Kidney epithelial cell (primary cell): ENCODE results near the gene CCR7. TPM values are rescaled to one million over a fixed set of nuclear protein-coding genes. Genes with fewer than 3 reads are reported as not detected.
A peak's percentile ranks its signal among the peaks of the same experiment; 100 is the strongest.

ENCODE experiments used
- DNase-seq: peaks from one replicate; pipeline ENCODE4 v3.0.0-alpha.2; 2010; ENCODE audit warnings: low read depth
- H3K27me3 ChIP-seq: 2 replicates; pipeline ENCODE4 v1.6.0; 2011; ENCODE audit warnings: low read length; ENCODE audit not compliant: control insufficient read depth, insufficient read depth
- H3K36me3 ChIP-seq: 2 replicates; pipeline ENCODE4 v1.5.1; 2011; ENCODE audit warnings: low read length; ENCODE audit not compliant: control insufficient read depth, insufficient read depth
- H3K4me3 ChIP-seq: 2 replicates; pipeline ENCODE4 v1.5.1; 2011; ENCODE audit warnings: low read depth, mild to moderate bottlenecking, control low read depth, low read length
- total RNA-seq: library from RNA; depleted of rRNA; stranded (reverse); fragments of >200 nt; gene quantifications from 2 replicates; pipeline ENCODE4 v1.2.3, GENCODE V29; 2015
- TF ChIP-seq, protein P1 (sequence below): IDR thresholded peaks from 2 replicates; pipeline ENCODE4 v1.5.1; 2011; ENCODE audit warnings: mild to moderate bottlenecking, moderate library complexity, low read length, control low read depth, inconsistent platforms; ENCODE audit not compliant: insufficient read depth, poor library complexity, severe bottlenecking

The CCR7 gene
- total RNA-seq, 1 donor from 2014 or later: not detected

DNA sequence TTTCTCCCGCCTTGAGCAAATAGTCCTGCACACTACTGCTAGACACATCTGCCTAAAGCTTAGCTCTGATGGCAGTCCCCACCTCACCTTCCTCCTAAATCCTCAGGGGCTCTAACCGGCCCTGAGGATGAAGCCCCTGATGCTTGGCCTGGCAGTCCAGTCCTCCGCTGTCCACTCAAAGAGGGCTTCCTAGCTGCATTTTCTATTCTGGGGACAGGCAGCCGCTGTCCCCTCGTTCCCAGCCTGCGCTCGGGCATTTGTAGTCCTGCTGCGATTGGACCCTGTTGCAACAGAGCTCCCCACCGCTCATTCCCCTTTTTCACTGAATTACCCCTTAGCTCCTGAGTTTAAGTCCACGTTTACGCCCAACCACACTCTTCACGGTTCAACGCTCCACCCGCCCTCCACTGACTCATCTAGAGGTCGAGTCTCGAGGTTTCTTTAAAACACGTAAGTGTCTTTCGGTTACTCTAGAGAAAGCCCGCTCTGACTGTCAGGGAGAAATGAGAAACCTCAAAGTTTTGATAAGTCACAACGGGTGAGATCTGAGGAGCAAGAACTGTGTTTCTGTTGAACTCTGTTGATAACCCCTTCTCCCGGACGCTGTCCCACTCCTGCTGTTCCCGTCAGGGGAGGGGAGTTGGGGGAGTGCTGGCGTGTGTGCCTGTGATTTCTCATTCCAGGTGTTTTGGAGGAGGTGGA, 4.5 kb downstream of the CCR7 start:
- peaks cover 4% of the 10 kb centered on the region for H3K27me3 ChIP-seq
- peak; percentile 87 for DNase-seq
- TF ChIP-seq, protein P1, sequence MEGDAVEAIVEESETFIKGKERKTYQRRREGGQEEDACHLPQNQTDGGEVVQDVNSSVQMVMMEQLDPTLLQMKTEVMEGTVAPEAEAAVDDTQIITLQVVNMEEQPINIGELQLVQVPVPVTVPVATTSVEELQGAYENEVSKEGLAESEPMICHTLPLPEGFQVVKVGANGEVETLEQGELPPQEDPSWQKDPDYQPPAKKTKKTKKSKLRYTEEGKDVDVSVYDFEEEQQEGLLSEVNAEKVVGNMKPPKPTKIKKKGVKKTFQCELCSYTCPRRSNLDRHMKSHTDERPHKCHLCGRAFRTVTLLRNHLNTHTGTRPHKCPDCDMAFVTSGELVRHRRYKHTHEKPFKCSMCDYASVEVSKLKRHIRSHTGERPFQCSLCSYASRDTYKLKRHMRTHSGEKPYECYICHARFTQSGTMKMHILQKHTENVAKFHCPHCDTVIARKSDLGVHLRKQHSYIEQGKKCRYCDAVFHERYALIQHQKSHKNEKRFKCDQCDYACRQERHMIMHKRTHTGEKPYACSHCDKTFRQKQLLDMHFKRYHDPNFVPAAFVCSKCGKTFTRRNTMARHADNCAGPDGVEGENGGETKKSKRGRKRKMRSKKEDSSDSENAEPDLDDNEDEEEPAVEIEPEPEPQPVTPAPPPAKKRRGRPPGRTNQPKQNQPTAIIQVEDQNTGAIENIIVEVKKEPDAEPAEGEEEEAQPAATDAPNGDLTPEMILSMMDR: no peak
- H3K36me3 ChIP-seq: no peaks in the 10 kb centered on the region
- H3K4me3 ChIP-seq: peak overlapping the region; percentile 21

DNA sequence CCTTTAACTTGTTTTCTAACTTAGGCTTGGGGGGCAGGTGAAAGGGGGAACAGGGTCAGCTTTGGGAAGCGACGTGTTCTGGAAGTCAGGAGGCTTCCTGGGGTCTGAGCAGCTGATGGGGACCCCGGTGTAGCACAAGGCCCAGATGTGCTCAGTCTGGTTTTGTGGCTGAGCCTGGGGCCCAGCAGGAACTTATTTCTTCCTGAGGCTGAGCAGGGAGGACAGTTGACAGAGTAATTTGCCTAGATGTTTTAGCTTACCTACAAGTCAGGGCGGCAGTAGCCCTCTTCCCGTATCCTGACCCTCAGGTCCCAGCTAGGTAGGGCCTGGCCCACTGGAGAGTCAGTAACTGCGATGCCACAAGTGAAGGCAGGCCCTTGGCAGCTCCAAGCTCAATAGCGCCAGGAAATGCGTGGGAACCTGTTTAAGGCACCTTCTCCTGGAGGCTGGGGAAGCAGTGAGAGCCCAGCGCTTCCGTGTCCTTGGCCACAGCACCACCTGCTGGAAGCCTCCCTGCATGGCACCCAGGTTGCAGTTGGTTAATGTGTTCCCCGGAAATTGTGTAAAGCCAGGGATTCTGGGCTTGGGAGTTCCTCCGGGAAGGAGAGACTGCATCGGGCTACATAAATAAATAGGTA, 5.2 kb downstream of the CCR7 start:
- no peaks in the 10 kb centered on the region for H3K36me3 ChIP-seq
- H3K4me3 ChIP-seq: no peak overlapping the region
- TF ChIP-seq, protein P1: peak; percentile 97
- H3K27me3 ChIP-seq: peaks cover 3% of the 10 kb centered on the region
- peak; percentile 75 for DNase-seq

DNA sequence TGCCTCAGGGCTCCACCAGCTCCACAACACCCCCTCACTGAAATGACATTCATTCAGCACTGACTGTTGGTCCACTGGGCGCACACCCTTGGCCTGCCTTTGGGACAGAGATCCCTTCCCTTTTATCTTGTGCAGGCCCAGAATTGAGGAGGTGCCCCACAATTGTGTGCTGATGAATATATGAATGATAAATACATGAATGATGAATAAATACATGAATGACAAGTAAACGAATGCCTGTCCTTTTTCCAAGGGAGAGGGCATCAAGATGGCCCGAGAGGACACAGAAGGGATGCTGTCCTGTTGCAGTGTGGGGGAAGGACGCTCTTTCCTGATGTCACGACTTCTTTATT, 5.7 kb downstream of the CCR7 start:
- no peak for DNase-seq
- Histone ChIP-seq H3K36me3 (no peaks in the 10 kb centered on the region), H3K27me3 (peaks cover 2% of the 10 kb centered on the region), H3K4me3 (no peak overlapping the region)
- TF ChIP-seq, protein P1: no peak

DNA sequence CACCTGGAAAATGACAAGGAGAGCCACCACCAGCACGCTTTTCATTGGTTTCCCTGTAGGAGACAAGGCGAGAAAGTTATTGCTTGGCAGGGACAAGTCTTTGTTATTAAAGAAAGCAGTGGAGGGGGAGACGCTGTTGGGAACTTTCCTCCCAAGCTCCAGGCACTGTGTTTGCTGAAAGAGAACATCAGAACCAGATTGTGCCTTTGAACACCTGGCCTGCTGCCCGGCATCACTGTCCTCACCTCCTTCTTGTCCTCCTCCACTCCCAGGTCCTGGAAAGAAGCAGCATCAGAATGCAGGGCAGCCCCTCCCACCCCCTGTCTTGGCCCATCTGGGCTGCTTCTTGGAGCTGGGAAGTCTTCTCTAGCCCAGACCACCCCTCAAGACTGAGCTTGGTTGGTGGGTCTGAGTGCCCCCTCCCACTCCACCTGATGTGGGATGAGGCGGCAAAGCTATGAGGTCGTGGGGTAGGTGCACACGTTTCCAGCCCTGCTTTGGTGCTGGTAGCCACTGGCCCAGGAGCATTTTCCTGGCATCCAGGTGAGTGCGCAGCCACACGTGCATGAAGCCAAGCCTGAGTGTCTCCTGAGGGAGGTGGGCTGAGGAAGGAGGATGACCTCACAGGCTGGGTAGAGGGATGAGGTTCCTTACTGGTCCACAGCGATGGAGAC, 6.2 kb downstream of the CCR7 start:
- TF ChIP-seq, protein P1: no peak
- DNase-seq: no peak
- Histone ChIP-seq H3K27me3 (no peaks in the 10 kb centered on the region), H3K36me3 (no peaks in the 10 kb centered on the region), H3K4me3 (no peak overlapping the region)

DNA sequence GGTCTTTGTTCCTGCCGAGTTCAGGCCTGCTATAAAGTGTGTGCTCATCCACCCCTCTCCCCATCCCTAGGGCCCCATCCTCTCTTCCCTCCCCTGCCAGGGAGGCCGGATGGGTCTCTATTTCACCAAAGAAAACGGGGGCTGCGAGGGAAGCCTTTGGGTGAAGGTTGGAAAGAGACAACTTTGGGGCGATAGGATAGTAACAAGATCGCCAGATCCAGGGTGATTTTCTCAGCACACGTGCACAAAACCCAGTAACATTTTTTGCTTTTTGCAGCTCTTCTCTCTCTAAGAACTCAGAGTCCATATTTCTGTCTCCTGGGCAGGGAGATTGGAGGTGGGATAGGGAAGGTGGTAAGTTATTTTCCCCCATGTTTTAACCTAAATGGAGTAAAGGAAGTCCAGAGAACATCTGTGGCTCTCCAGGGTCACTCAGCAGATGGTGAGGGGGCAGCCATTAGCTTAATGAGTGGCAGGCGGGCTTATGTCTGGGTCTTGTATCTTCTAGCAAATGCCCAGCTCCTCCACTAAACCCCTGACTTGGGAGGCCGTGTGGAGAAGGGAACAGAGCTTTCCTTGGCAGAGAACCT, 6.9 kb downstream of the CCR7 start:
- TF ChIP-seq, protein P1: no peak
- DNase-seq: no peak
- H3K4me3 ChIP-seq: no peak overlapping the region
- no peaks in the 10 kb centered on the region for H3K36me3 ChIP-seq
- no peaks in the 10 kb centered on the region for H3K27me3 ChIP-seq
